Ovary (tissue), 9 donors: ENCODE data around the gene ABI3BP. TPM values are rescaled to one million over a fixed set of nuclear protein-coding genes. Genes with fewer than 3 reads are reported as not detected.

Source experiments
- DNase-seq, 5 donors: peaks; one replicate each; pipeline ENCODE4 v3.0.0-alpha.2; 2019 to 2020
- H3K27ac ChIP-seq, 2 donors: fragments of 200-600 bp; one replicate each; pipeline versions ENCODE4 v1.5.1 to v1.8.0; 2019 to 2022
- H3K27me3 ChIP-seq: fragments of 200-600 bp; one replicate; pipeline ENCODE4 v1.8.0; 2022
- H3K36me3 ChIP-seq: fragments of 200-600 bp; sonication (generic); one replicate; pipeline ENCODE4 v1.5.1; 2019
- H3K4me1 ChIP-seq: one replicate; pipeline ENCODE4 v1.8.1; 2013; ENCODE audit warnings: mild to moderate bottlenecking, moderate library complexity; ENCODE audit not compliant: insufficient read depth
- H3K4me3 ChIP-seq: fragments of 200-600 bp; sonication (generic); one replicate; pipeline ENCODE4 v1.5.1; 2017
- H3K9me3 ChIP-seq, 2 donors: fragments of 200-600 bp in 1 of 2; sonication (generic) in 1 of 2; one replicate each; pipeline versions ENCODE4 v1.5.1 to v1.8.1; 2013 to 2019; ENCODE audit warnings: mild to moderate bottlenecking in 1 of 2, moderate library complexity in 1 of 2
- CTCF ChIP-seq, 3 donors: fragments of 450-650 bp in 2 of 3; fragments of 200-600 bp in 1 of 3; IDR thresholded peaks; one replicate each; pipeline versions ENCODE4 v1.5.1 to v1.8.0; 2016 to 2022; ENCODE audit warnings: antibody characterized with exemption in 3 of 3, mild to moderate bottlenecking in 1 of 3
- EP300 ChIP-seq: sonication (generic); formaldehyde crosslinking; IDR thresholded peaks from one replicate; pipeline ENCODE4 v1.6.1; 2017; ENCODE audit warnings: antibody characterized with exemption
- POLR2A ChIP-seq: fragments of 450-650 bp; IDR thresholded peaks from one replicate; pipeline ENCODE4 v1.6.1; 2017; ENCODE audit warnings: antibody characterized with exemption, mild to moderate bottlenecking, moderate library complexity
- WGBS, 3 donors: extraction: QIAGEN DNeasy Blood & Tissue Kit in 1 of 3; methylation state at CpG; one replicate each; pipeline versions ENCODE4 v1.1.5 to v1.1.7; 2013 to 2017; 5-methylcytosine and 5-hydroxymethylcytosine counted together
- intact Hi-C, 4 donors: fragments of 100-400 bp; cut with DNase I; formaldehyde crosslinking; loops; one replicate each; pipeline versions ENCODE4 v1.11.0 to v1.15.1; 2022 to 2023
- polyA plus RNA-seq, 2 donors: library from polyadenylated mRNA; stranded (reverse); fragments of 200-250 nt in 1 of 2; fragments of 350-450 nt in 1 of 2; fragmentation: Illumina TruSeq in 1 of 2; extraction: RNeasy Lipid Tissue Mini Kit (QIAGEN cat#74804) in 1 of 2; gene quantifications; one replicate each; pipeline ENCODE4 v1.2.3, GENCODE V29; 2013 to 2014
- total RNA-seq, 7 donors: library from RNA; depleted of rRNA in 2 of 7; stranded (reverse); fragments of >200 nt in 2 of 7; fragmentation: NEBNext Ultra II Directional in 3 of 7; extraction: Animal tissue kit (Norgen Biotek cat#: 25700) in 3 of 7; gene quantifications; one replicate each; pipeline versions ENCODE4 v1.1.0 to v1.2.4, GENCODE V29; 2016 to 2023
- donor health status: DM: no; HTN: no; CAD: no; lungs with moderate emphysema.
- donor health status: DM: no; HTN: no; CAD: no.
- donor health status: Bipolar disorder and iron deficiency.
- donor health status: DM: yes; HTN: yes; CAD: no.
- donor health status: DM: no; HTN: no; CAD: no.
- donor health status: DM: yes; HTN: yes; CAD: no.

Gene ABI3BP
- total and polyA plus RNA-seq, 9 donors: 31.1 to 229 (median 84.1) TPM

GRCh38 chr3:100972867-100973266 lies 20.4 kb downstream of the ABI3BP start:
- WGBS, 3 donors: 3 to 9% (median 7%) methylated on average over 1 of the region's 1 CpG
- H3K27me3 ChIP-seq: no peaks in the 10 kb centered on the region

GRCh38 chr3:100972301-100972844 lies 20.8 kb downstream of the ABI3BP start:
- TF ChIP-seq EP300 (no peak), CTCF (IDR thresholded peaks at IDR 0.05) (no peak), POLR2A (no peak)
- no peaks in the 10 kb centered on the region for H3K36me3 ChIP-seq
- no peak overlapping the region for H3K4me3 ChIP-seq
- WGBS, 3 donors: 26 to 41% (median 34%) methylated on average over 2 of the region's 2 CpGs
- DNase-seq: no peak
- intact Hi-C loops: no loop called here
- H3K27me3 ChIP-seq: no peaks in the 10 kb centered on the region
- H3K27ac ChIP-seq: no peak overlapping the region
- H3K9me3 ChIP-seq: no peaks in the 10 kb centered on the region
- peaks cover 7% of the 10 kb centered on the region for H3K4me1 ChIP-seq

More at GRCh38 chr3:100972867-100973266, 20.4 kb downstream of the ABI3BP start:
- Histone ChIP-seq H3K27ac (no peak overlapping the region), H3K9me3 (no peaks in the 10 kb centered on the region), H3K4me3 (no peak overlapping the region), H3K36me3 (no peaks in the 10 kb centered on the region), H3K4me1 (peaks cover 7% of the 10 kb centered on the region)
- intact Hi-C loops: no loop called here
- TF ChIP-seq POLR2A (no peak), EP300 (no peak), CTCF (IDR thresholded peaks at IDR 0.05) (no peak)
- no peak for DNase-seq

GRCh38 chr3:100971798-100972197 lies 21.4 kb downstream of the ABI3BP start:
- no peaks in the 10 kb centered on the region for H3K9me3 ChIP-seq
- 54 to 57% (median 55%) methylated on average over 2 of the region's 2 CpGs for WGBS, 3 donors
- H3K27ac ChIP-seq: no peak overlapping the region
- H3K4me1 ChIP-seq: peaks cover 7% of the 10 kb centered on the region
- intact Hi-C loops: no loop called here
- TF ChIP-seq POLR2A: no peak
- TF ChIP-seq CTCF (IDR thresholded peaks at IDR 0.05): no peak
- no peak for TF ChIP-seq EP300
- no peaks in the 10 kb centered on the region for H3K36me3 ChIP-seq
- H3K4me3 ChIP-seq: no peak overlapping the region
- no peaks in the 10 kb centered on the region for H3K27me3 ChIP-seq
- DNase-seq: no peak

- Histone ChIP-seq H3K36me3 (no peaks in the 10 kb centered on the region), H3K9me3 (no peaks in the 10 kb centered on the region), H3K4me1 (peaks cover 6% of the 10 kb centered on the region), H3K27ac (no peak overlapping the region), H3K4me3 (no peak overlapping the region), H3K27me3 (no peaks in the 10 kb centered on the region)
- intact Hi-C loops: no loop called here
- 94 to 96% (median 95%) methylated on average over 6 of the region's 6 CpGs for WGBS, 3 donors
- TF ChIP-seq CTCF (IDR thresholded peaks at IDR 0.05) (no peak), EP300 (no peak), POLR2A (no peak)
- no peak for DNase-seq
Observed at GRCh38 chr3:100970477-100970990, 22.7 kb downstream of the ABI3BP start.
